ENCODE data around the gene R3HDML.

Gene R3HDML

DNA sequence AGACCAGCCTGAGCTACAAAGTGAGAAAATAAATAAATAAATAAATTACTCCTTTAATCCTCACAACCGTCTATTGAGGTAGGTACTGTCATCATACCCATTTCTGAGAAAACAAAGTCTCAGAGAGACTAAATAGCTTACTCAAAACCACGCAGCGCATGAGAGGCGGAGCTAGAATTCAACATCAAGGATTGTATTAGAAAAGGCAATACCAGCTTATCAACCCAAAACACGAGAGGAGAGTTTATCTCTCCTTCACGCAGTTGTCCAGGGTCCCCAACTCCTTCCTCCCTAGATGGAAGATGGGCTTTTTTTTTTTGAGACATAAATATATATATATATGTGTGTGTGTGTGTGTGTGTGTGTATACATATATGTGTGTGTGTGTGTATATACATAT is 30.9 kb downstream of the R3HDML start:
- DNase-seq, result no peak

- DNase-seq, result no peak
Observed at GRCh38 chr20:44370639-44371218, 33.9 kb downstream of the R3HDML start.

GRCh38 chr20:44382641-44383040 is 45.8 kb downstream of the R3HDML start:
- DNase-seq, result no peak

- peak; percentile 43 for DNase-seq
Observed at GRCh38 chr20:44384423-44385027, 47.7 kb downstream of the R3HDML start.

DNA sequence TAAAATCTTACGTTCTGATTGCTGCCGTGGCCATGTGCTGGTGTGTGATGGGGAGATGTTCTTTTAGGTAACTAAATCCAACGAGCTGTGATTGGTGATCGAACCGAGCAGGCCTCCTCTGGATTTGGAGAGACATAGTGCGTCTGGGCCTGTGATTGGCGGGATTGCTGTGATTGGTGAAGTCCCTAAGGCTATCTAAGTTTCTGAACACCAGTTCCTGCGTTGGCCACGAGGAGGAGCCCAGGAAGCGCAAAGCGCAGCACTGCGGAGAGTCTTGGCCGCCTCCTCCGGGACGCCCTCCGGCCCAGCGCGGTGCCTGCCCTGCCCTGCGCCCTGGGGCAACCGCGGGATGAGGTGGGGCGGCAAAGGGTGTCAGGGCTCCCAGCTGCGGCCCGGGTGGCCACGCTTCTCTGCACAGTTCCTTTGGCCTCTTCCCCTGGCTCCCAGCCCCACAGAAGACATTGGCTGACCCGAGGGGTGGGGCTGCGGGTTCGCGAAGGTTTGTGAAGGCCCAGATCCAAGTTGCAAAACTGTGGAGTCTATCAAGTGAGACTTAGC is 51.7 kb downstream of the R3HDML start:
- peak; percentile 47 for DNase-seq

DNA sequence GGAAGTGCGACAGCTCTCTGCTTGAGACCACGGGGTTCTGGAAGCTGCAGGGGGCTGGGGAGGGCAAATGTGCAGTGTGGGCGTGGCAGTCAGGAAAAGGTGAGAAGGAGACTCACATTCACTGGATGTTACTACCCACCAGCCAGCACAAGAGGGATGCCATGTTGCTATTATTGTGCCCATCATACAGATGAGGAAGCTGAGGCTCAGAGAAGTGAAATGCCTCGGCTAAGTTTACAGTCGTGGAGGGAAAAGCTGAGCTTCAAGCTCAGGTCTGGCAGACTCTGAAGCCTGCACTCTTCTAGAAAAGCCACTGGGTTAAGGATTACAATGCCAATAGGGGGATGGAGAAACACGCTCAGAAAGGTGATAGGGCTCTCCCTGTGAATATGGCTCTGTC is 53.0 kb downstream of the R3HDML start:
- no peak for DNase-seq

- DNase-seq, result no peak
Observed at GRCh38 chr20:44390280-44390679, 53.4 kb downstream of the R3HDML start.

DNA sequence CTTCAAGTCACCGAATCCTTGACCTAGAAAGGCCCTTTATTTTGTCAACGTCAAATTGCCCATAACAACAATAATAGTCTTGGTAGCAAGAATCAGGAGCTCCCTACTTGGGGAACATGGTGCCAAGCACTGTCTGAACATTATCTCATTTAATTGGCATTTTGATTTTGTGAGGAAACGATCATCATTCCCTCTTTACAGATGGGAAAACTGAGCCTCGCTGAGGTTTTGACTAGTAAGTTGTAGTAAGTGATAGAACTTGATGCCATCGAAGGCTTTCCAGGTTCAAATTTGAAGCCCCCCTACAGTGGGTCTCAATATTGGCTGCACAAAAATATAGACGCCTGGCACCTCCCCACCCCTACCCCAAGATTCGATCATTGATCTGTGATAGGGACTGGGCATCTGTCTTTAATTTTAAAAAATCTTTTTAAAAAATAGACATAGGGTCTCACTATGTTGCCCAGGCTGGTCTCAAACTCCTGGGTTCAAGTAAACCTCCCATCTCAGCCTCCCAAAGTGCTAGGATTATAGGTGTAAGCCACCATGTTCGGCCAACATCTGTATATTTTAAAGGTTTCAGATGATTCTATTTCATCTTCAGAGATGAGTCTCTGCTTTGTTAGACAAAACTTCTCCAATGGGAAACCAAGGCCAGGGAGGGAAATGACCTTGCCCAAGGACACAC is 55.4 kb downstream of the R3HDML start:
- DNase-seq, result no peak

DNA sequence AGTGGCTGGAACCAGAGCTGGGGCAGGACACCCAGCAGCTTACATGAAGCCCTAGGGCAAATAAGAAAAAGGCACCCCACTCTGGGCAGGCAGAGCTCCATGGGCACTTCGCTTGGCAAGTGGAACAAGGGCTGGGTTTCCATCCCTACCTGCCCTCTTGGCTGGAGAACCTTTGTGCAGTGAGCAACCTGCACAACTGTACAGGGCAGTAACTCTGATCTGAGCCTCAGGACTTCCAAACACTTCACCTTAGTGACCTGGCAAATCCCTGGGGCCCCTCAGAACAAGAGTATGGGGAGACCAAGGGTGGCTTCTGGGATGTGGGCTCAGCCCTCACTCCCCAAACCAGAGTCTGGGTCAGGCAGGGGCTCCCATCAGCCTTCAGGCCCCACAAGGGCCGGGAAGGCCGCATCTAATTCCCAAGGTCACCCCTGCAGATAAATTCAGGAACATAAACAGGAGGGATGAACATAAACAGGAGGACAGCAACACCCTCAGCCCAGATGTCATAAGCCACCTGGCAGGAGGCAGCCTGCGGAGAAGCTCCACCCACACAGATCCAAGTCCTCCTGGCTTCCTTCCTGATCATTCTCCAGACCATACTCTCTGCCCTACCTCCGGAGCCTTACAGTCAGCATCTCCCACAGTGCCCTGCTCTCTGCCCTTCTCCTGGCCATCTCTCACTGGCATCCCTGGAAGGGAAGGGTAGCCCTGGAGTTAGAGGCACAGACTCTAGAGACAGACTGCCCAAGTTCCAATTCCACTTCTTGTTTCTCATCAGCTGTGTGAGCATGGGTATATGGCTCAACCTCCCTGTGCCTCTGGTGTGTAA is 56.1 kb downstream of the R3HDML start:
- DNase-seq, result no peak

DNA sequence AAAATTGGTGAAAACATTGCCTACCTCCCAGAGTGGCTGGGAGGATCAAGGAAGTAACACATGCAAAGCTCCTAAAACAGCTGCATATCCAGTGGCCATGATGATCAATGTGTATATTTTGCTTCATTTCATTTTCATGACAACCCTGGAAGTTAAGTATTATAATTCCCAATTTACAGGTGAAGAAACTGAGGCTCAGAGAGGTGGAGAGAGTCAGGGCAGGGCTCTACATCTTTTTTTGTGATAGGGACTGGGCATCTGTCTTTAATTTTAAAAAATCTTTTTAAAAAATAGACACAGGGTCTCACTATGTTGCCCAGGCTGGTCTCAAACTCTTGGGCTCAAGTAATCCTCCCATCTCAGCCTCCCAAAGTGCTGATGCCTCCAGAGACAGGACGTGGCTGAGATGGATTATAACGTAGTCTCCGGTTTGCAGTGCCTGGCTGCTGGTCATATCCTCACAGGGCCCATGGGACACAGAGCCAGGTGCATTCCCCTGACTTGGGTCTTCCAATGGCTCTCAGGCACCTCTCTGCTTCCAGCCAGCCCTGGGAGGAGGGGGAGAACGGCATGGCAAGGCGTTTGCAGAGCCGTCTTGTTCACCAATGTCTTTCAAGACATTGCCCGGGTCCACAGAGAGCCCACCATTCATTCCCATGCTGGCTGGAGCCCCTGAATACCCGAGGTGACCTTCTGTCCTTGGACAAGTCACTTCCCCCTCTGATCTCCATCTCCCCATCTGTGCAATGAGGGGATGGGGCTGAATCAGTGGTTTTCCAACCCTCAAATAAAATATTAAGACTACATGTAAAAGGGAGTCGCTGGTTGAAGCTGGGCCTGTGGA is 57.0 kb downstream of the R3HDML start:
- DNase-seq, result no peak

DNA sequence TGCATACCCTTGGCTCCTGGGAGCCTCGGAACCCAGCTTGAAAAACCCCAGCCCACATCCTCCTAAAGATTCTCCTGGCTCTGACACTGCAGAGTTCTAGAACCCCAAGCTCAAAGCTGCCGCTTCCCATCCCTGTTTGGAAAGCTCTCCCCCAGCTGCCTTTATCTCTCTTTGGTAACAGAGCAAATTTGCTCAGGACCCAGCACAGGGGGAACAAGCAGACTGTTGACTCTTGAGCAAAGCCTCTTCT is 57.5 kb downstream of the R3HDML start:
- DNase-seq, result no peak

DNA sequence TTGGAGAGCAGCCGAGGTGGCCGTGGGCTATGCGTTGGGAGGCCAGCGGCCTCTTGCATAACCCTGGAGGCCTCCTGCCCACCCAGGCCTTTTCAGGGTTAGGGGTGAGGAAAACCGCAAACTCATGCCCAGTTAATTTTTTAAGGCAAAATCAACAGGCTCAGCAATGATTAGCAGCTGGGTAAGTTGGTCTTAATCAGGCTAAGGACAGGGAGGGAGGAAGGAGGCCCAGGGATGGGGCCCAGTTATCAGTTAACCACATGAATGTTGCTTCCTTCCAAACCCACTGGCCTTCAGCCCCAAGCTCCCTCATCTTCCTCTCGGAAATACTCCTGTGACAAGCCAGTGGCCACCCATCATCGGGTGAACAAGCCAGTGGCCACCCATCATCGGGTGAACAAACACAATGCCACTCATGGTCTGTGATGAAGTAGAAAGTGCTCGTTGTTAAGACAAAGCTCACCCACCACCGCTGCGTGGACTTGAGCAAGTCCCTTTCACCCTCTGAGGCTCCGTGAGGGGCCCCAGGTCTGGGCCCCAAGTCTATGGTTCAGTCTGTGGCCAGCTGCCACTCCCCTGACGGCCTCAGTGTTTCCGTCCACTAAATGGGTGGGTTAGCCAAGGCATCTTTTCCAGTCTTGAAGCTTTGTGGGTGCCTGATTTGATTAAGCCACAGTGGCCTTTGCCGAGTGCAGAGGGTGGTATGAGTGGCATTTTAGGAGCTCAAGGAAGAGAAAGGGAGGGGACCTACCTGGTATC is 58.0 kb downstream of the R3HDML start:
- DNase-seq, result no peak

DNA sequence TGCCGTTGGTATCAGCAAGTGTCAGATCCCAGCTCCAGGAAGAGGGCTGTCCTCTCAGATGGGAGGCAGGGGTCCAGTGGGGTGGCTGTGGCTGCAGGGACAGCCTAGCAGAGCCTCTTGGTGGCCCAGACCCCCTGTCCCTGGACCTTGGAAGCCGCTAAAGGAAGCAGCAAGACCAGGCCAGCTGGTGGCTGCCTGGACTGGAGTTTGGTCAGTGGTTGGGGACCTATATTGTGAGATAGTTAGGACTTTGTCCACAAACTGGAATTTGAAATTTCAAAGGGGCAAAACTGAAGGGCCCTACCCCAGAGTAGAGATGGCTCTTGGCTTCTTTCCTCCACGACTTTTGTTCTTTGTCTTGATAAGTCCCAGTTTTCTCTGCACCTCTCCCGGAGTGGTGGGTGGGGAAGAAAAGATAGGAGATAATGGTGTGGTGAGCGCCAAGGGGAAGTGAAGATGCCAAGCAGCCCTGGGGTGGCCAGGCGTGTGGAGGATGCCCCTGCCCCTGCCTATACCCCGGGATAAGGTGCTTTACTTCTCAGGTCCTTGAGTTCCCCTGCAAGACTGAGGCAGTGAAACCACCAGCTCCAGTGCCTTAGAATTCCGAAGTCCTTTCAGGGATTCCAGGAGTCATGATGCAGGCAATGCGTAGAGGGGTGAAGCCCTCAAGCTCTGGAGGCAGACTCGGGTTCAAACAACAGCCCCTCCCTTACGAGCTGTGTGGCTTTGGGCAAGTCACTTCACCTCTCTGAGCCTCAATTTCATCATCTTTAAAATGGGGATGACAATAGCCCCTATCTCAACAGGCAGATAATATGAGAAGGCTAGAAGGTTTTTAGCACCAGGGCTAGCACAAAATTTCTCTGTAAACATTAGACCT is 58.9 kb downstream of the R3HDML start:
- no peak for DNase-seq

- DNase-seq, result no peak
Observed at GRCh38 chr20:44396369-44397130, 59.7 kb downstream of the R3HDML start.

GRCh38 chr20:44398335-44398734 is 61.5 kb downstream of the R3HDML start:
- DNase-seq, result no peak

- no peak for DNase-seq
Observed at GRCh38 chr20:44399446-44399845, 62.6 kb downstream of the R3HDML start.

DNA sequence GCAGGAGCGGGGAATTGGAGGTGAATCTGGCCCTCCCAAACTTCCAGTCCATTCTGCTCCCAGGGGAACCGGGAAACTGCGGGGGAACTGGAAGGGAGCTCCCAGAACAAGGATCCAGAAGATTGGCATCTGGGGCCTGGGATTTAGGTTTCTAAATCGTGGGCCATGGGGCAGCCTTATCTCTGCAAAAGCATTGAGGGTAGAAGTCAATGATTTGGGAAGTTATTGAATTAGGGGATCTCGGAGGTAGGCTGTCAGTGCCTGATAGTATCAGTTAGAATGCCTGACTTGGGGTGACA is 63.8 kb downstream of the R3HDML start:
- no peak for DNase-seq
